IPS-NIHi7 (cell line): ENCODE results near the gene DIP2C.

Experiments
- DNase-seq: peaks from one replicate; pipeline ENCODE4 v3.0.0; 2012; ENCODE audit warnings: mixed read lengths; ENCODE audit errors: extremely low spot score

The DIP2C gene

GRCh38 chr10:575402-576129 lies 113.9 kb downstream of the DIP2C start:
- no peak for DNase-seq

GRCh38 chr10:572696-573095 lies 116.8 kb downstream of the DIP2C start:
- DNase-seq = no peak

GRCh38 chr10:571688-572451 lies 117.6 kb downstream of the DIP2C start:
- DNase-seq = no peak

GRCh38 chr10:571166-571565 lies 118.3 kb downstream of the DIP2C start:
- no peak for DNase-seq

GRCh38 chr10:570628-571163 lies 118.8 kb downstream of the DIP2C start:
- no peak for DNase-seq

GRCh38 chr10:569961-570627 lies 119.4 kb downstream of the DIP2C start:
- DNase-seq = no peak

GRCh38 chr10:568848-569247 lies 120.6 kb downstream of the DIP2C start:
- no peak for DNase-seq

- no peak for DNase-seq
Measured at GRCh38 chr10:567869-568268, 121.6 kb downstream of the DIP2C start.

GRCh38 chr10:566241-566885 lies 123.1 kb downstream of the DIP2C start:
- no peak for DNase-seq

GRCh38 chr10:565676-566075 lies 123.8 kb downstream of the DIP2C start:
- DNase-seq = no peak

GRCh38 chr10:565146-565545 lies 124.3 kb downstream of the DIP2C start:
- DNase-seq = no peak

GRCh38 chr10:563827-564226 lies 125.6 kb downstream of the DIP2C start:
- no peak for DNase-seq

- DNase-seq = no peak
Measured at GRCh38 chr10:562142-562541, 127.3 kb downstream of the DIP2C start.

- no peak for DNase-seq
Measured at GRCh38 chr10:561721-562120, 127.7 kb downstream of the DIP2C start.

- no peak for DNase-seq
Measured at GRCh38 chr10:560314-560992, 129.0 kb downstream of the DIP2C start.

- DNase-seq = no peak
Measured at GRCh38 chr10:559767-560047, 129.8 kb downstream of the DIP2C start.

- no peak for DNase-seq
Measured at GRCh38 chr10:558891-559766, 130.3 kb downstream of the DIP2C start.

GRCh38 chr10:558364-558763 lies 131.1 kb downstream of the DIP2C start:
- DNase-seq = no peak

GRCh38 chr10:557792-558328 lies 131.6 kb downstream of the DIP2C start:
- DNase-seq = no peak

GRCh38 chr10:556971-557637 lies 132.4 kb downstream of the DIP2C start:
- DNase-seq = no peak
